ENCODE results near the gene ADAP1.

The ADAP1 gene

GRCh38 chr7:970744-971143, 16.3 kb upstream of the ADAP1 start:
- Histone ChIP-seq H3K79me2 (ENCODE audit: insufficient read depth, low read length) (peaks cover 42% of the 10 kb centered on the region), H3K4me3 (ENCODE audit: insufficient read depth, low read length, poor library complexity, severe bottlenecking) (no peak overlapping the region), H3K36me3 (ENCODE audit: low read length) (peaks cover 13% of the 10 kb centered on the region; the same call in 1 of the 2 replicates), H3K27ac (ENCODE audit: low read depth, low read length) (no peak overlapping the region), H4K20me1 (ENCODE audit: low read depth, low read length) (peaks cover 4% of the 10 kb centered on the region; the same call in 1 of the 2 replicates), H3K4me2 (ENCODE audit: low read depth, low read length, poor library complexity, severe bottlenecking) (no peak overlapping the region), H3F3A (ENCODE audit: insufficient read depth) (0 out of 2 replicates have a peak, but pooled peaks cover 5% of the 10 kb centered on the region), H3K9ac (ENCODE audit: low read length) (no peak overlapping the region), H3K27me3 (ENCODE audit: low read length) (no peaks in the 10 kb centered on the region), H3K9me3 (ENCODE audit: insufficient read depth, low read length) (no peaks in the 10 kb centered on the region), H2AFZ (ENCODE audit: low read depth, low read length, severe bottlenecking) (no peak overlapping the region), H3K9me2 (replicated peaks; ENCODE audit: insufficient read depth, low read length) (no peaks in the 10 kb centered on the region)
- TF ChIP-seq EZH2phosphoT487 (conservative IDR thresholded peaks at IDR 0.05; ENCODE audit: low read length) (no peak), CTCF (IDR thresholded peaks at IDR 0.05; ENCODE audit: insufficient read depth, low read length, poor library complexity, severe bottlenecking) (no peak)

DNA sequence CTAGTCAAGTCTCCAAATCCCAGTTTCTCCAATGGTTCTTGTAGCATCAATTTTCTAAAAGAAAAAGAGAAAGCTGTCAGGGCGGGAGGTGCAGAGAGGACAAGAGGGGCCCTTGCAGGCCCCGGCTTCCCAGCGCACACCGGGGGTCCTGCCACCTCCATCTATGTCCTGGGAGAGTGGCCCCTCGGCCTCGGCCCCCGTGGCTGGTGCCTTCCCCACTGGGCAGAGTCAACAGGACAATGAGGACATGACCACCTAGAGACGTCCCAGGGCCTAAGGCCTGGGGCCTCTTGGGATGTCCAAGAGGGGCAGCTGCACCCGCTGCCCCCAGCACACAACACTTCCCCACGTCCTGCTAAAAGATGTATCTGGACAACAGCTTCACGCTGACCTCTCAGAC, 14.9 kb upstream of the ADAP1 start:
- peaks cover 12% of the 10 kb centered on the region; the same call in 1 of the 2 replicates for H3F3A ChIP-seq (ENCODE audit: insufficient read depth)
- no peaks in the 10 kb centered on the region for H3K27me3 ChIP-seq (ENCODE audit: low read length)
- no peak overlapping the region for H3K27ac ChIP-seq (ENCODE audit: low read depth, low read length)
- peaks cover 13% of the 10 kb centered on the region; the same call in 1 of the 2 replicates for H3K36me3 ChIP-seq (ENCODE audit: low read length)
- no peak overlapping the region for H3K9ac ChIP-seq (ENCODE audit: low read length)
- H3K4me3 ChIP-seq (ENCODE audit: insufficient read depth, low read length, poor library complexity, severe bottlenecking), result no peak overlapping the region
- H3K9me2 ChIP-seq (replicated peaks; ENCODE audit: insufficient read depth, low read length), result no peaks in the 10 kb centered on the region
- H4K20me1 ChIP-seq (ENCODE audit: low read depth, low read length), result peaks cover 2% of the 10 kb centered on the region; the same call in 1 of the 2 replicates
- H3K9me3 ChIP-seq (ENCODE audit: insufficient read depth, low read length), result no peaks in the 10 kb centered on the region
- peaks cover 33% of the 10 kb centered on the region for H3K79me2 ChIP-seq (ENCODE audit: insufficient read depth, low read length)
- no peak overlapping the region for H2AFZ ChIP-seq (ENCODE audit: low read depth, low read length, severe bottlenecking)
- no peak for TF ChIP-seq EZH2phosphoT487 (conservative IDR thresholded peaks at IDR 0.05; ENCODE audit: low read length)
- no peak for TF ChIP-seq CTCF (IDR thresholded peaks at IDR 0.05; ENCODE audit: insufficient read depth, low read length, poor library complexity, severe bottlenecking)
- H3K4me2 ChIP-seq (ENCODE audit: low read depth, low read length, poor library complexity, severe bottlenecking), result no peak overlapping the region

GRCh38 chr7:968205-969105, 14.0 kb upstream of the ADAP1 start:
- Histone ChIP-seq H3K9ac (ENCODE audit: low read length) (no peak overlapping the region), H3K36me3 (ENCODE audit: low read length) (peaks cover 13% of the 10 kb centered on the region; the same call in 1 of the 2 replicates), H3K9me3 (ENCODE audit: insufficient read depth, low read length) (no peaks in the 10 kb centered on the region), H3K79me2 (ENCODE audit: insufficient read depth, low read length) (peaks cover 24% of the 10 kb centered on the region), H3K27me3 (ENCODE audit: low read length) (no peaks in the 10 kb centered on the region), H3K9me2 (replicated peaks; ENCODE audit: insufficient read depth, low read length) (no peaks in the 10 kb centered on the region), H3K4me3 (ENCODE audit: insufficient read depth, low read length, poor library complexity, severe bottlenecking) (no peak overlapping the region), H4K20me1 (ENCODE audit: low read depth, low read length) (no peaks in the 10 kb centered on the region; the same call in 1 of the 2 replicates), H3F3A (ENCODE audit: insufficient read depth) (peaks cover 12% of the 10 kb centered on the region; the same call in 1 of the 2 replicates), H3K27ac (ENCODE audit: low read depth, low read length) (no peak overlapping the region), H2AFZ (ENCODE audit: low read depth, low read length, severe bottlenecking) (no peak overlapping the region), H3K4me2 (ENCODE audit: low read depth, low read length, poor library complexity, severe bottlenecking) (no peak overlapping the region)
- TF ChIP-seq EZH2phosphoT487 (conservative IDR thresholded peaks at IDR 0.05; ENCODE audit: low read length) (no peak), CTCF (IDR thresholded peaks at IDR 0.05; ENCODE audit: insufficient read depth, low read length, poor library complexity, severe bottlenecking) (no peak)
